HG02852 (cell line): ENCODE data around the gene ARHGAP10.

ENCODE experiments used
- ATAC-seq: cut with Tn5 transposase; IDR thresholded peaks from one replicate; pipeline ENCODE4 v1.9.1; 2021; ENCODE audit warnings: mild to moderate bottlenecking, moderate library complexity; ENCODE audit not compliant: unreplicated experiment

ARHGAP10 gene

DNA sequence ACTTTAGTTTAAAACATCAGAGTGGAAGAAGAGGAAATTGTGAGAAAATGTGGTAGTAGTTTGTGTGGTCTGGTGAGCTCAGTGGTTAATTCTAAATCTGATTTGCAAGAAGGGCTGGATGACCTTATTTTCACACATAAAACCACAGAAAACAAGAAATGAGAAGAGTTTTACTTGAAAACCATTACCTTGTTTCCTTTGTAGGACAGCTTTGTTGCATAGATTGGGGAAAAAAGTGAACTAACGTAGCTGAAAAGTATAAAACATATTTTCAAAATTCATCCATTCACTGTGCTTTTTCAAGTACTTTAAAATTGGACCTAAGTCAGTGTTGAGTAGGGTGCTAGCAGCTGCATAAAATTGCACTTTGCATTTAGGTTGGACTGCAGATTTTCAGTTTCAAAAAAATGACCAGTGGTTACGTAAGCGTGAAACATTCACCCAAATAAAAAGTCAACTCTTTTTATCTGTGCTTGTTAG lies 211.3 kb downstream of the ARHGAP10 start:
- peak; percentile 87 for ATAC-seq

DNA sequence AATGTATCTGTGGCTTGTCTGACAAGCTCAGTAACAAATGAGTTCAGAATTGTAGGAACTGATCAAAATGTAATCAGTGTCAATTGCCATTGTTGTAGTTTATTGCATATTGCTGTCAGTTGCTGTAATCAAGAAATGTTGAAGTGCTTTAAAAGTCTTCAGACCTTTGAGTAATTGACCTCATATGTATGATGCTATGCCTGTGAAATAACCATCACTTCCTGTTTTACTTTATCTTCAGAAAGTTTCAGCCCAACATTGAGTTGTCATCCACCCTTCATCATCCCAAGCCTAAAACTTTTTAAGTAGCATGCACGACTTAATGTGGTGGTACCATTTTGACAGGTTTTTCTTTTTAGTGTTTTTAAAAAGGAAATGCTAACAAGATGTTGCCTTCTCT lies 212.4 kb downstream of the ARHGAP10 start:
- peak; percentile 38 for ATAC-seq

GRCh38 chr4:147944670-147945260 lies 212.9 kb downstream of the ARHGAP10 start:
- no peak for ATAC-seq

DNA sequence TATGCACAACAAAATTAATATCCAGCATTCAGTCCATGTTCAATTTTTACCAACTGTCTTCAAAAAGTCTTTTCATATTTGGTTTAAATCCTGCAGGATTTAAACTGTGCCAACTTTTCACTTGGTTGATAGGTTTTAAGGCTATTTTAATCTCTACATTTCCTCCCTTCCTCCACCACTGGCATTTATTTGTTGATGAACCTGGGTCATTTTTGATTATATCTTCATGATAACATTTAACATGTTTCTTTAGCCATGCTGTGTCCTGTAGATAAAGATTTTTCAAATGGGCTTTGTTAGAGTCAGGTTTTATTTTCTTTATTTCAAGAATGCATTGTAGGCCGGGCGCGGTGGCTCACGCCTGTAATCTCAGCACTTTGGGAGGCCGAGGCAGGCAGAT lies 216.4 kb downstream of the ARHGAP10 start:
- ATAC-seq: no peak

DNA sequence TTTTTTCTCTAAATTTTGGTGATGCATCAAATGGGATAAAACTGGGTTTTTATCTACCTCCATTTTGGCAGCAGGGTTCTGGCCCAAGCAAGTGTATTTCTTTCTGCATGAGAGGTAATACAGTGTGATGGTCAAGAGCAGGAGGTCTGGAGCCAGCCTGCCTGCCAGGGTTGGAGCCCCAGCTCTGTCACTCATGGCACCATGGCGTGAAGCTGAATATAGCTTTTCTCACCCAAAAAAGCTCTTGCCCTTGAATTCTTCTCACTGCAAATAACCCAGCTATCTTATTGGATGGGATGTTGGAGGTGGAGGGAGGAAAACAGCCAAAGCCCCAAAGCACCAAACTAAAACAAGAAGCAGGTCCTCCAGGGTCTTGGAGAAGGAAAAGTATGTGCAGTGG lies 218.4 kb downstream of the ARHGAP10 start:
- no peak for ATAC-seq

DNA sequence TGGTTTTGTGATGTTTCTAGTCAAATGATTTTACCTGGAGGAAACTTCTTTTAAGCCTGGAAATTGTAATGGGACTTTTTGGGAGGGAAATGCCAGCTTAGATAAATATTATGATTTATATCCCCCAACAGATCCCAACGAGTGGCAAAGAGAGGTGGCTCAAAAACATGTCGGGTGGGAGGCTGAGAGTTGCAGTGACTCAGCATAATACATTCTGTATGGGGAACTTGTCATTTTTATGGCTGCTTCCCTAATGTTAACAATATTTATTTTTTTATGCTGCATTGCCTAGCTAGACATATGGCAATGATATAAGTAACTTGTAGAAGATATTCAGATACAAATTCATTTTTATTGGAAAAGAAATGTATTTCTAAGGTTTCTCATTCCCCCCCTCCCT lies 219.0 kb downstream of the ARHGAP10 start:
- no peak for ATAC-seq

DNA sequence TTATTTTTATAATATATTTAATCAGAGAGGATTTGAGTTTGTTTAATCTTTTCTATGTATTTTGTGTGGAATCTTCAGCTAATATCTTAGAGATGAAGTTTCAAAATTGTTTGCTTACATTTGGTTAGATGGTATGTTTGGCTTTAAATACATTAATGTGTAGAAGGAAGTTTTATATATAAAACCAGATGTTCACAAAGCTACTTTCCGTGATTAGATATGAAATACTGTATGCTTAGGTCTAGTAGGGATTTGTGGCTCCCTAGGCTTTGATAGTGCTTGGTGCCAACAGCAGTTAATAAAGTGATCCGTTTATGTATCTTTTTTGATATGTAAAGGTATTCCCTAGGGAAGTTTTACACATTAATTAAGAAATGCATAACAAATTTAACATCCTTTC lies 223.0 kb downstream of the ARHGAP10 start:
- no peak for ATAC-seq

- no peak for ATAC-seq
Observed at GRCh38 chr4:147955827-147956558, 224.1 kb downstream of the ARHGAP10 start.

GRCh38 chr4:147957446-147957845 lies 225.6 kb downstream of the ARHGAP10 start:
- ATAC-seq: no peak

DNA sequence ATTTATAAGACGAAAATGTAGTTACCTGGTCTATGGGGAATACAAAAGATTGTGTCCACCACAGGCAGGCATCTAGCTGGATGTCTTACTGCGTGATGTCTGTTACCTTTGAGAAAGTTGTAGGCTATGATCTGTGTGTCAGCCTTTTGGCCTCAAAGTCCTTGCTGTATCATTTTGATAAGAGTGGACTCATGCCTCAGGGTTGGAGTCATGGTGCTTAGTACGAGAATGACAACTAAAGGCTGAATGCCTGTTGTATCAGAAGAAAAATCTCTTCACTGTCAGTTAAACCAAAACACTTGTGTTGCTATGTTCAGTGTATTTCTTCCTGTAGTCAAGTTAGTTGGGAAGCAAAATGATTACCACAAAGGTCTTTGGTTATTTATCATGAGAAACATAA lies 226.2 kb downstream of the ARHGAP10 start:
- no peak for ATAC-seq

GRCh38 chr4:147958489-147959065 lies 226.7 kb downstream of the ARHGAP10 start:
- no peak for ATAC-seq

DNA sequence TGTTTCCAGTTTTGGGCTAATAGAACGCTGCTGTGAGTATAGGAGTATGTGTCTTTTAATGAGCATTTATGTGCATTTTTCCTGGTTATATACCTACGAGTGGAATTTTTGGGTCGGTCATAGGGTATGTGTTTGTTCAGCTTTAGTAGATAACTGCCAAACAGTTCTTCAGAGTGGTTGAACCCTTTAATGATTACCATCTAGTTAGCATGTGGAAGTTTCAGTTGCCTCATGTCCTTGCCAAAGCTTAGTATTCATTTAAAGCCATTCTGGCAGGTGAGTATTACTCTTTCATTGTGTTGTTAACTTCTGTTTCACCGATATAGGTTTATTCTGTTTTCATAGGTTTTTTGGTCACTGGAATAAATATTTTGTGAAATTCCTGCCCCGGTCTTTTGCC lies 229.1 kb downstream of the ARHGAP10 start:
- ATAC-seq: no peak

DNA sequence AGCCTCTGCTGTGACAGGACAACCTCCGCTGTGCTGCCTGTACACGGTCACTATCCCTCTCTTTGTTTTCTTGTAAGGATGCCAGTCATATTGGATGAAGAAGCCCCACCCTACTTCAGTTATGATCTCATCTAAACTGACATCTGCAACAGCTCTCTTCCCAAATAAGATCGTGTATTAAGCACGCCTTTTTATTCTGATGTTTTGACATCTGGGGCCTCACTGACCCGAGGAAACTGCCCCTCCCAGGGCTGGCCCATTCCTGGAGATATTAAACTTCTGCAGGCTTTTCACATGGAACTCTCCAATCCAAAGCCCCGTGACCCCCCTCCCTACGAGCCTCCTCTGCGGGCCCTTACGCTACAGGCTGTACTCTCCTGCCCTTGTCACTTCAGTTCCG lies 232.0 kb downstream of the ARHGAP10 start:
- no peak for ATAC-seq

DNA sequence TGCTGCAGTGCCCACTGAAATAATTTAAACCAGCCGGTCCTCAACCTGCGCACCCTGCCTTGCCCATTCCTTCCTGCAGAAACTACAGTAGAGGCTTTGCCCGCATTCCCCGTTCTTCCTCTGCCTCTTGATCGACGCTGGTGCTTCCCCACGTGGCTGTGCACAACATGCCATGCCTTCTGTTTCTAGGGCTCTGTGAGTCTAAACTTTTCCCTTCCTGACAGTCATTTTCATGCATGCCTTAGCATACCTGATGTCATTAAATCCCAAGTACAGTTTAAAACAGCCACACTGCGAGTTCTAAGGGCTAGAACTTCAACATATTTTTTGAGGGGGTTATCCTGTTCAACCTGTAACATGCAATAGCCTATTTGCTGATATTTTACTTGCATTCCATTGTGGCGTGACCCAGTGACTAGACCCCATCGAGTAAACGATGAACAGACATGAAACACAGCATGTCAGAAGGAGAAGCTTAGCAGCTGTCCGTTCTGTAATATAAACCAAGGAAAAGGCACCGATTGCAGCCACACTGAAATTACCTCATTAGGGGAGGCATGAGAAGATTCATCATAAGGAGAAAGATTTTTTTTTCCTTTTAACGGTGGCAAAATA lies 232.5 kb downstream of the ARHGAP10 start:
- ATAC-seq: no peak

GRCh38 chr4:147965056-147965455 lies 233.2 kb downstream of the ARHGAP10 start:
- ATAC-seq: no peak

GRCh38 chr4:147965873-147966272 lies 234.0 kb downstream of the ARHGAP10 start:
- ATAC-seq: no peak

DNA sequence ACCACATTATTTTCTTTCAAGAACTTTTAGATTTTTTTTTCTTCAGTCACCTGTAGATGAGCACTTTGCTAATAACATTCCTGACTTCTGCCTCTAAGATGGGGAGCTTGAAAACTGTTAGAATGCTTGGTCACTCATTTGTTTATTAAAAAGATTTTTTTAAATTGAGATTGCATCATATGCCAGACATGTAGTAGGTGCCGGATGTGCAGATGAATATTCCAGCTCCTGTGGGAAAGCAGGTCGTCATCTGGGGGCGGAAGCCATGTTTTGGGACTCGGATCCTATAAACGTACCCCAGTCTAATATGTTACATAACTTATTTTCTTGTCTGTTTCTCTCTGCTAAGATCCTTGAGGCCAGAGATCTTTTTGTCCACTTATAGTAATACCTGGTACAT lies 236.8 kb downstream of the ARHGAP10 start:
- ATAC-seq: no peak

DNA sequence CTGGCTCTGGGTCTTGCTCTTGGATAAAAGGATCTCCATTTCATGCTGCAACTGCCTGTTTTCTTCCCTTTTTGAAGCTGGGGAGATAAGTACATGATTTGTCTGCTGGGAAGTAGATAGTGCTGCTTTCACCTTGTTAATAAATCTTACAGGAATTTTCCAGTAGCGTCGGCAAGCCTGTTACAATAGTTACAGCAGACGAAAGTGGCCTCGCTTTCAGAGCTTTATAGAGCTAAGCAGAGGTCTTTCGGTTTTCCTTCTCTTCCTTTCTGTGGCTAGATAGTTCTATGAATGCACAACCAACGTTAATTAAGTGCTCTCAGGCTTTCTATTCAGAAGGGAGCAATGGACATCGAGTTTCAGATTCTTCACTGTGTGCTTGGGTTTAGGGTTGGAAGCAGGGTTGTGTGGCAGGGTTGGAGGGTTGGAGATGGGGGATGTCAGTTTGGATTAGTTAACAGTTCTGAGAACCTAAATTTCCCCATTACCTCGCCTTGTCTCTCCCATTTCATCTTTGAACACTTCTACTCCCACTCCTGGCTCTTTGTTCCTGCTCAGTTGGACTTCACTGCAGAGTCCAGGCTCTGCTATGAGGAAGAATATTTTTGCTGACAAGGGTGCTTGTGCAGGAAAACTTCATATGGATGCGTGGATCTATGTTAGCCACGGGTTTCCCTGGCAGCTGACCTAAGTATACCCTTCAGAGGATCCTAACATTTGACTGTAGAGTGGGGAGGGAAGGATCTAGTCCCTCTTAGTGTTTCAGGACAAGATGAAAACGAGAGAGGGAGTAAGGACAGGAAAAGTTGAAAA lies 237.9 kb downstream of the ARHGAP10 start:
- ATAC-seq: peak; percentile 77

- ATAC-seq: no peak
Observed at GRCh38 chr4:147971116-147971515, 239.2 kb downstream of the ARHGAP10 start.

GRCh38 chr4:147975325-147975724 lies 243.4 kb downstream of the ARHGAP10 start:
- no peak for ATAC-seq
